Panc1 (cell line): ENCODE data around the gene VPS41. TPM values are rescaled to one million over a fixed set of nuclear protein-coding genes. Genes with fewer than 3 reads are reported as not detected.

Source experiments
- ATAC-seq: fragments of 200-7000 bp; cut with Tn5 transposase; 2 replicates; pipeline ENCODE4 v1.9.1; 2020; ENCODE audit warnings: mild to moderate bottlenecking, moderate library complexity
- BruUV-seq: library from RNA; stranded (reverse); fragments of 400-500 nt; replicated peaks from 2 replicates; lab custom pipeline; 2021; lab: Mats Ljungman, UMichigan
- CTCF ChIA-PET: fragments of 300-600 bp; sonication (Branson Sonifier 250); formaldehyde crosslinking; loops from one replicate; lab custom pipeline; 2022; ENCODE audit warnings: antibody characterized with exemption; lab: Charles Lee
- POLR2A ChIA-PET: fragments of 300-600 bp; sonication (Branson Sonifier 250); formaldehyde crosslinking; loops from one replicate; lab custom pipeline; 2022; ENCODE audit warnings: antibody characterized with exemption; lab: Charles Lee
- DNase-seq: peaks from one replicate; pipeline ENCODE4 v3.0.0-alpha.2; 2010; ENCODE audit warnings: low read depth, low spot score
- H3K27ac ChIP-seq: 2 replicates; pipeline ENCODE4 v1.5.1; 2011; ENCODE audit warnings: mild to moderate bottlenecking, low read length, inconsistent platforms
- H3K27me3 ChIP-seq: fragments of 200-500 bp; sonication (Bioruptor generic); 2 replicates; pipeline ENCODE4 v1.6.0; 2014; ENCODE audit warnings: low read length, inconsistent platforms; ENCODE audit not compliant: control insufficient read depth, insufficient read depth
- H3K36me3 ChIP-seq: fragments of 200-500 bp; sonication (Bioruptor generic); 2 replicates; pipeline ENCODE4 v1.5.1; 2014; ENCODE audit warnings: inconsistent platforms, mild to moderate bottlenecking, low read length, moderate library complexity; ENCODE audit not compliant: control insufficient read depth, insufficient read depth
- H3K4me1 ChIP-seq: 2 replicates; pipeline ENCODE4 v1.5.1; 2011; ENCODE audit warnings: inconsistent platforms, mild to moderate bottlenecking, low read length, moderate library complexity; ENCODE audit not compliant: control insufficient read depth, insufficient read depth
- H3K4me3 ChIP-seq, 2 experiments: 2 replicates each; pipeline ENCODE4 v1.5.1; 2011 to 2012; ENCODE audit warnings: low read depth in 2 of 2, low read length in 2 of 2, mild to moderate bottlenecking in 2 of 2, inconsistent platforms in 1 of 2, moderate library complexity in 1 of 2
- H3K9me3 ChIP-seq: fragments of 200-500 bp; sonication (Bioruptor generic); 2 replicates; pipeline ENCODE4 v1.5.1; 2014; ENCODE audit warnings: low read depth, mild to moderate bottlenecking, inconsistent platforms, low read length, moderate library complexity; ENCODE audit not compliant: control insufficient read depth, insufficient read depth
- CTCF ChIP-seq: fragments of 450-650 bp; IDR thresholded peaks from 2 replicates; pipeline ENCODE4 v1.5.1; 2017; ENCODE audit warnings: mild to moderate bottlenecking
- POLR2AphosphoS5 ChIP-seq: IDR thresholded peaks from 2 replicates; pipeline ENCODE4 v1.6.1; 2012; ENCODE audit warnings: mild to moderate bottlenecking, low read depth, low read length, moderate library complexity
- REST ChIP-seq, 2 experiments: IDR thresholded peaks; 2 replicates each; pipeline ENCODE4 v1.6.1; 2011 to 2012; ENCODE audit warnings: low read depth in 2 of 2, control low read depth in 1 of 2, low read length in 1 of 2, mild to moderate bottlenecking in 1 of 2, moderate library complexity in 1 of 2; ENCODE audit not compliant: insufficient read depth in 1 of 2
- SIN3A ChIP-seq: IDR thresholded peaks from 2 replicates; pipeline ENCODE4 v1.6.1; 2012; ENCODE audit warnings: low read depth, mild to moderate bottlenecking, low read length, moderate library complexity, borderline replicate concordance; ENCODE audit not compliant: insufficient read depth
- TCF7L2 ChIP-seq: IDR thresholded peaks from 2 replicates; pipeline ENCODE4 v1.6.1; 2011; ENCODE audit warnings: mild to moderate bottlenecking, low read depth, low read length, inconsistent platforms
- in situ Hi-C: cut with HindIII; loops from 2 replicates; pipeline ENCODE4 v1.10.0; 2016; ENCODE audit warnings: low sequenced_read_pairs, low pct_unique_long_range_greater_than_20kb
- intact Hi-C: fragments of 100-400 bp; cut with micrococcal nuclease; formaldehyde crosslinking; loops from one replicate; pipeline ENCODE4 v1.10.0; 2022; ENCODE audit not compliant: unreplicated experiment
- total RNA-seq: library from RNA; stranded (reverse); gene quantifications from one replicate; pipeline ENCODE4 v1.2.1, GENCODE V29; 2021; ENCODE audit not compliant: unreplicated experiment

VPS41 gene
- total RNA-seq, 1 experiment from 2014 or later: 127 TPM

GRCh38 chr7:38731215-38731614 is 177.8 kb downstream of the VPS41 start:
- DNase-seq (no peak), ATAC-seq (no peak)
- TF ChIP-seq POLR2AphosphoS5 (no peak), REST (IDR thresholded peaks at IDR 0.05; ENCODE audit: insufficient read depth in 1 of 2, low read depth in 2 of 2, low read length in 1 of 2) (no peak), CTCF (no peak), TCF7L2 (no peak), SIN3A (no peak)
- Histone ChIP-seq H3K27me3 (no peaks in the 10 kb centered on the region), H3K4me1 (no peaks in the 10 kb centered on the region), H3K27ac (no peak overlapping the region), H3K36me3 (no peaks in the 10 kb centered on the region; the same call in 1 of the 2 replicates), H3K9me3 (no peaks in the 10 kb centered on the region), H3K4me3 (no peak overlapping the region)
- ChIA-PET CTCF (no interaction called here), POLR2A (no interaction called here)
- no TSS peak for BruUV-seq
- intact Hi-C loops: no loop called here
- in situ Hi-C loops: no loop called here

- H3K36me3 ChIP-seq: no peaks in the 10 kb centered on the region; the same call in 1 of the 2 replicates
Observed at GRCh38 chr7:38728145-38728544, 180.8 kb downstream of the VPS41 start.

More at GRCh38 chr7:38728145-38728544, 180.8 kb downstream of the VPS41 start:
- intact Hi-C loops: no loop called here
- no peaks in the 10 kb centered on the region for H3K4me1 ChIP-seq
- no peak overlapping the region for H3K4me3 ChIP-seq
- DNase-seq: no peak
- H3K27ac ChIP-seq: no peak overlapping the region
- no TSS peak for BruUV-seq
- ChIA-PET CTCF (no interaction called here), POLR2A (no interaction called here)
- TF ChIP-seq POLR2AphosphoS5 (no peak), TCF7L2 (no peak), SIN3A (no peak), CTCF (no peak), REST (IDR thresholded peaks at IDR 0.05; ENCODE audit: insufficient read depth in 1 of 2, low read depth in 2 of 2, low read length in 1 of 2) (no peak)
- H3K27me3 ChIP-seq: no peaks in the 10 kb centered on the region
- no peak for ATAC-seq
- in situ Hi-C loops: no loop called here
- no peaks in the 10 kb centered on the region for H3K9me3 ChIP-seq
